ENCODE measurements around the gene FFAR1. TPM values are rescaled to one million over a fixed set of nuclear protein-coding genes. Genes with fewer than 3 reads are reported as not detected.

The FFAR1 gene
- polyA plus RNA-seq, 1 of the 3 experiments (the other 2 are of a cell fraction) = not detected

DNA sequence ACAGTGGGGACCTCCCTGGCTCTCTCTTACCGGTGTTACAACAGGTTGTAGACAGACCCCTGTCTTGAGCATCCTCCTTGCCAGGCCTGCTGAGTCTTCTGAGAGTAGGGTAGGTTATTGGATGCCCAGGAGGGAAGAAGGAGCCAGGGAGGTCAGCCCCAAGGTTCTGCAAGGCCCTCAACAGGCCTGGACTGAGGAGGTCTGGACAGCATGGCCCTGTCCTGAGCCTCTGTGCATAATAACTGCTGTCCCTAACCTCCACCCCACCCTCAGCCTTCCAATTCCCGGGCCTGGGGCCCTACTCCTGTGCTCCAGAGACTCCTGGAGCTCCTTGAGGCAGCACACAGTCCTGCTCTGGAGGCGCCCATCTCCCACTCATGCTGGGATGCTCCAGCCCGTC lies 18.4 kb upstream of the FFAR1 start:
- Histone ChIP-seq H3K9me3 (no peaks in the 10 kb centered on the region), H3K4me1 (ENCODE audit: control insufficient read depth in 1 of 2, insufficient read depth in 2 of 2, low read depth in 1 of 2, low read length in 1 of 2) (no peaks in the 10 kb centered on the region), H2AFZ (ENCODE audit: low read depth) (no peak overlapping the region), H3F3A (replicated peaks; ENCODE audit: insufficient read depth) (no peaks in the 10 kb centered on the region), H3K27ac (ENCODE audit: low read depth in 2 of 2, low read length in 1 of 2) (no peak overlapping the region), H3K27me3 (ENCODE audit: insufficient read depth) (peaks cover 80% of the 10 kb centered on the region), H3K79me2 (ENCODE audit: insufficient read depth) (no peaks in the 10 kb centered on the region), H4K20me1 (ENCODE audit: insufficient read depth) (no peaks in the 10 kb centered on the region), H3K9me2 (no peaks in the 10 kb centered on the region), H3K4me2 (no peak overlapping the region), H3K9ac (no peak overlapping the region), H3K4me3 (ENCODE audit: low read depth in 2 of 2, low read length in 1 of 2) (no peak overlapping the region), H3K36me3 (replicated peaks in 1 of 2; ENCODE audit: control insufficient read depth in 1 of 2, insufficient read depth in 2 of 2, low read length in 1 of 2) (no peaks in the 10 kb centered on the region)
- ChIA-PET POLR2A (no interaction called here), CTCF (no interaction called here)
- TF ChIP-seq, protein P1, sequence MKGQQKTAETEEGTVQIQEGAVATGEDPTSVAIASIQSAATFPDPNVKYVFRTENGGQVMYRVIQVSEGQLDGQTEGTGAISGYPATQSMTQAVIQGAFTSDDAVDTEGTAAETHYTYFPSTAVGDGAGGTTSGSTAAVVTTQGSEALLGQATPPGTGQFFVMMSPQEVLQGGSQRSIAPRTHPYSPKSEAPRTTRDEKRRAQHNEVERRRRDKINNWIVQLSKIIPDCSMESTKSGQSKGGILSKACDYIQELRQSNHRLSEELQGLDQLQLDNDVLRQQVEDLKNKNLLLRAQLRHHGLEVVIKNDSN (IDR thresholded peaks at IDR 0.05; ENCODE audit: borderline replicate concordance, low read depth) = no peak
- TF ChIP-seq TEAD4 (IDR thresholded peaks at IDR 0.05; ENCODE audit: borderline replicate concordance, insufficient read depth) (no peak), POLR2AphosphoS5 (IDR thresholded peaks at IDR 0.05; ENCODE audit: low read depth, low read length) (no peak), CHD2 (IDR thresholded peaks at IDR 0.05; ENCODE audit: low read length, partially characterized antibody) (no peak), TAF1 (IDR thresholded peaks at IDR 0.05; ENCODE audit: borderline replicate concordance, low read depth, low read length) (no peak), EZH2phosphoT487 (IDR thresholded peaks at IDR 0.05; ENCODE audit: borderline replicate concordance, low read depth) (no peak), GATA2 (CRISPR knock-in tag; IDR thresholded peaks at IDR 0.05) (no peak), NFIC (IDR thresholded peaks at IDR 0.05; ENCODE audit: borderline replicate concordance) (no peak), FOSL2 (IDR thresholded peaks at IDR 0.05; ENCODE audit: borderline replicate concordance, low read depth) (no peak), JUND (IDR thresholded peaks at IDR 0.05) (no peak), SMC3 (IDR thresholded peaks at IDR 0.05; ENCODE audit: low read depth, low read length) (no peak), MEF2A (IDR thresholded peaks at IDR 0.05; ENCODE audit: borderline replicate concordance, low read depth) (no peak), FOXJ3 (CRISPR knock-in tag; IDR thresholded peaks at IDR 0.05) (no peak), FOXM1 (IDR thresholded peaks at IDR 0.05; ENCODE audit: low read depth) (no peak), RXRA (IDR thresholded peaks at IDR 0.05; ENCODE audit: borderline replicate concordance, low read depth) (no peak)
- TF ChIP-seq, protein P2, sequence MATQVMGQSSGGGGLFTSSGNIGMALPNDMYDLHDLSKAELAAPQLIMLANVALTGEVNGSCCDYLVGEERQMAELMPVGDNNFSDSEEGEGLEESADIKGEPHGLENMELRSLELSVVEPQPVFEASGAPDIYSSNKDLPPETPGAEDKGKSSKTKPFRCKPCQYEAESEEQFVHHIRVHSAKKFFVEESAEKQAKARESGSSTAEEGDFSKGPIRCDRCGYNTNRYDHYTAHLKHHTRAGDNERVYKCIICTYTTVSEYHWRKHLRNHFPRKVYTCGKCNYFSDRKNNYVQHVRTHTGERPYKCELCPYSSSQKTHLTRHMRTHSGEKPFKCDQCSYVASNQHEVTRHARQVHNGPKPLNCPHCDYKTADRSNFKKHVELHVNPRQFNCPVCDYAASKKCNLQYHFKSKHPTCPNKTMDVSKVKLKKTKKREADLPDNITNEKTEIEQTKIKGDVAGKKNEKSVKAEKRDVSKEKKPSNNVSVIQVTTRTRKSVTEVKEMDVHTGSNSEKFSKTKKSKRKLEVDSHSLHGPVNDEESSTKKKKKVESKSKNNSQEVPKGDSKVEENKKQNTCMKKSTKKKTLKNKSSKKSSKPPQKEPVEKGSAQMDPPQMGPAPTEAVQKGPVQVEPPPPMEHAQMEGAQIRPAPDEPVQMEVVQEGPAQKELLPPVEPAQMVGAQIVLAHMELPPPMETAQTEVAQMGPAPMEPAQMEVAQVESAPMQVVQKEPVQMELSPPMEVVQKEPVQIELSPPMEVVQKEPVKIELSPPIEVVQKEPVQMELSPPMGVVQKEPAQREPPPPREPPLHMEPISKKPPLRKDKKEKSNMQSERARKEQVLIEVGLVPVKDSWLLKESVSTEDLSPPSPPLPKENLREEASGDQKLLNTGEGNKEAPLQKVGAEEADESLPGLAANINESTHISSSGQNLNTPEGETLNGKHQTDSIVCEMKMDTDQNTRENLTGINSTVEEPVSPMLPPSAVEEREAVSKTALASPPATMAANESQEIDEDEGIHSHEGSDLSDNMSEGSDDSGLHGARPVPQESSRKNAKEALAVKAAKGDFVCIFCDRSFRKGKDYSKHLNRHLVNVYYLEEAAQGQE (IDR thresholded peaks at IDR 0.05; ENCODE audit: low read depth, low read length) = no peak
- TF ChIP-seq, protein P3, sequence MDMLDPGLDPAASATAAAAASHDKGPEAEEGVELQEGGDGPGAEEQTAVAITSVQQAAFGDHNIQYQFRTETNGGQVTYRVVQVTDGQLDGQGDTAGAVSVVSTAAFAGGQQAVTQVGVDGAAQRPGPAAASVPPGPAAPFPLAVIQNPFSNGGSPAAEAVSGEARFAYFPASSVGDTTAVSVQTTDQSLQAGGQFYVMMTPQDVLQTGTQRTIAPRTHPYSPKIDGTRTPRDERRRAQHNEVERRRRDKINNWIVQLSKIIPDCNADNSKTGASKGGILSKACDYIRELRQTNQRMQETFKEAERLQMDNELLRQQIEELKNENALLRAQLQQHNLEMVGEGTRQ (IDR thresholded peaks at IDR 0.05; ENCODE audit: borderline replicate concordance, low read depth, low read length) = no peak
- TF ChIP-seq, protein P4, sequence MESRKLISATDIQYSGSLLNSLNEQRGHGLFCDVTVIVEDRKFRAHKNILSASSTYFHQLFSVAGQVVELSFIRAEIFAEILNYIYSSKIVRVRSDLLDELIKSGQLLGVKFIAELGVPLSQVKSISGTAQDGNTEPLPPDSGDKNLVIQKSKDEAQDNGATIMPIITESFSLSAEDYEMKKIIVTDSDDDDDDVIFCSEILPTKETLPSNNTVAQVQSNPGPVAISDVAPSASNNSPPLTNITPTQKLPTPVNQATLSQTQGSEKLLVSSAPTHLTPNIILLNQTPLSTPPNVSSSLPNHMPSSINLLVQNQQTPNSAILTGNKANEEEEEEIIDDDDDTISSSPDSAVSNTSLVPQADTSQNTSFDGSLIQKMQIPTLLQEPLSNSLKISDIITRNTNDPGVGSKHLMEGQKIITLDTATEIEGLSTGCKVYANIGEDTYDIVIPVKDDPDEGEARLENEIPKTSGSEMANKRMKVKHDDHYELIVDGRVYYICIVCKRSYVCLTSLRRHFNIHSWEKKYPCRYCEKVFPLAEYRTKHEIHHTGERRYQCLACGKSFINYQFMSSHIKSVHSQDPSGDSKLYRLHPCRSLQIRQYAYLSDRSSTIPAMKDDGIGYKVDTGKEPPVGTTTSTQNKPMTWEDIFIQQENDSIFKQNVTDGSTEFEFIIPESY (IDR thresholded peaks at IDR 0.05; ENCODE audit: borderline replicate concordance, low read depth) = no peak
- TF ChIP-seq, protein P5, sequence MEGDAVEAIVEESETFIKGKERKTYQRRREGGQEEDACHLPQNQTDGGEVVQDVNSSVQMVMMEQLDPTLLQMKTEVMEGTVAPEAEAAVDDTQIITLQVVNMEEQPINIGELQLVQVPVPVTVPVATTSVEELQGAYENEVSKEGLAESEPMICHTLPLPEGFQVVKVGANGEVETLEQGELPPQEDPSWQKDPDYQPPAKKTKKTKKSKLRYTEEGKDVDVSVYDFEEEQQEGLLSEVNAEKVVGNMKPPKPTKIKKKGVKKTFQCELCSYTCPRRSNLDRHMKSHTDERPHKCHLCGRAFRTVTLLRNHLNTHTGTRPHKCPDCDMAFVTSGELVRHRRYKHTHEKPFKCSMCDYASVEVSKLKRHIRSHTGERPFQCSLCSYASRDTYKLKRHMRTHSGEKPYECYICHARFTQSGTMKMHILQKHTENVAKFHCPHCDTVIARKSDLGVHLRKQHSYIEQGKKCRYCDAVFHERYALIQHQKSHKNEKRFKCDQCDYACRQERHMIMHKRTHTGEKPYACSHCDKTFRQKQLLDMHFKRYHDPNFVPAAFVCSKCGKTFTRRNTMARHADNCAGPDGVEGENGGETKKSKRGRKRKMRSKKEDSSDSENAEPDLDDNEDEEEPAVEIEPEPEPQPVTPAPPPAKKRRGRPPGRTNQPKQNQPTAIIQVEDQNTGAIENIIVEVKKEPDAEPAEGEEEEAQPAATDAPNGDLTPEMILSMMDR (IDR thresholded peaks at IDR 0.05) = no peak
- TF ChIP-seq, protein P6, sequence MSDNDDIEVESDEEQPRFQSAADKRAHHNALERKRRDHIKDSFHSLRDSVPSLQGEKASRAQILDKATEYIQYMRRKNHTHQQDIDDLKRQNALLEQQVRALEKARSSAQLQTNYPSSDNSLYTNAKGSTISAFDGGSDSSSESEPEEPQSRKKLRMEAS (IDR thresholded peaks at IDR 0.05; ENCODE audit: low read depth) = no peak
- WGBS (ENCODE audit: low lambda C conversion rate) = 4% methylated on average over 4 of the region's 4 CpGs
- DNase-seq = no peak

Measured in SK-N-SH (cell line).